Measurements from ENCODE around the gene NELFB.
"Not testable (repeated sequence)": the region's sequence is repeated elsewhere in the genome, so short reads cannot be mapped to it uniquely, and the experiment has no call there.

NELFB gene

DNA sequence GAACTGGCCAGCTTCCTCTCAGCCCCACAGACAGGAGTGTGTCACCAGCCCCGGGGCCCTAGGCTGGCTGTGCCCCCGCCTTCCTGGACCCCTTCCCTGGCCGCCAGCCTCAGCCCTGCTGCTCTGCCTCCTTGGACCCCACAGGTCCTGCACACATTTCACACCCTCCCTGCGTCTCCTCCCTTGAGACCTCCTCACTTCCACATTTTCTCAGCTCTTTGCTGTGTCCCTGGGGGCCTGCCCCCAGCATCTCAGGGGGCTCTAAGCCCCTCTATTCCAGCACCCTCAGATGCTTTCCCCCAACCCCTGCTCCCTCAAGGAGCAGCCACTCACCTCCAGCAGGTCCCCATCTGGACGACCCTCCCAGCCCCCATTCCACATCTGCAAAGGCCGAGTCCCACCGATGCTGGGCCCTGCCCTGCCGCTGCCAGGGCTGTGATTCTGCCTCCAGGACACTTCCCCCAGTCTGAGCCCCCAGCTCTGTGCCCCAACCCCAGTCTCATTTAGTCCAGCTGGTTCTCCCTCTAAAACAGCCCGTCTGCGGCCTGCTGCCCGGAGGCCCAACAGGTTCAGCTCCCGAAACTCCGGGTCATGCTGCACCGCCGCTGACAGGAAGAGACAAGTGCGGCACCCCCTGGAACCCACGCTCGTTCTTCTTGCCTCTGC is 20.2 kb upstream of the NELFB start:
- DNase-seq (ENCODE audit: low spot score), result no peak

DNA sequence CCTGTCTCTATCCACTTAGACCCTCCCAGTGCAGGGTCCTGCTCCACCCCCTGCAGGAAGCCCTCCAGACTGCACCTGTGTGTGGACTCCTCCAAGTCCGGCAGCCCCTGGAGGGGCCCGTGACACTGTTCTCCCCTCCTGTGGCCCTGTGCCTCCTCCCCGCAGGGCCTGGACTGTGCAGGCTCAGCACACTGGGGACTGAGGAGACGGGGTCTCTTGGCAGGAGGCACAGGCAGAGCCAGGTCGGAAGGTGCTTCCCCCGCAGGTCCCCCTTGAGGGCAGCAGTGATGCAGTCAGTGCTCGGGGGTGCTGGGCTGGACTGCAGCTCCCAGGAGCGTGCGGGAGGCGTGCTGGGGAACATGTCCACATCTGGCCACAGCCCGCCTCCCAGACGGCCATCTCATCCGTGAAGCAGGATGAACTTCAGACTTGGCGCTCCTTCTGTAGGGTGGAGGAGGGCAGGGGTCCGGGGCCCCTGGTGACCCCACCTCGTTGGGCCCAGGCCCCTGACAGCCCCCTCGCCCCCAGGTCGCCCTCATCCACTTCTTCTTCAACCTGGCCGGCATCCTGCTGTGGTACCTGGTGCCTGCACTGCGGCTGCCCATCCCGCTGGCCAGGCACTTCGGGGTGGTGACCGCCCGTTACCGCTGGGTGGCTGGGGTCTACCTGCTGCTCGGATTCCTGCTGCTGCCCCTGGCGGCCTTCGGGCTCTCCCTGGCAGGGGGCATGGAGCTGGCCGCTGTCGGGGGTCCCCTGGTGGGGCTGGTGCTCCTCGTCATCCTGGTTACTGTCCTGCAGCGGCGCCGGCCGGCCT is 19.5 kb upstream of the NELFB start:
- no peak for DNase-seq (ENCODE audit: low spot score)

GRCh38 chr9:137236238-137236935 is 18.7 kb upstream of the NELFB start:
- peak; percentile 77 for DNase-seq (ENCODE audit: low spot score)

- DNase-seq (ENCODE audit: low spot score), result no peak
These were observed 18.1 kb upstream of the NELFB start for GRCh38 chr9:137236936-137237421.

DNA sequence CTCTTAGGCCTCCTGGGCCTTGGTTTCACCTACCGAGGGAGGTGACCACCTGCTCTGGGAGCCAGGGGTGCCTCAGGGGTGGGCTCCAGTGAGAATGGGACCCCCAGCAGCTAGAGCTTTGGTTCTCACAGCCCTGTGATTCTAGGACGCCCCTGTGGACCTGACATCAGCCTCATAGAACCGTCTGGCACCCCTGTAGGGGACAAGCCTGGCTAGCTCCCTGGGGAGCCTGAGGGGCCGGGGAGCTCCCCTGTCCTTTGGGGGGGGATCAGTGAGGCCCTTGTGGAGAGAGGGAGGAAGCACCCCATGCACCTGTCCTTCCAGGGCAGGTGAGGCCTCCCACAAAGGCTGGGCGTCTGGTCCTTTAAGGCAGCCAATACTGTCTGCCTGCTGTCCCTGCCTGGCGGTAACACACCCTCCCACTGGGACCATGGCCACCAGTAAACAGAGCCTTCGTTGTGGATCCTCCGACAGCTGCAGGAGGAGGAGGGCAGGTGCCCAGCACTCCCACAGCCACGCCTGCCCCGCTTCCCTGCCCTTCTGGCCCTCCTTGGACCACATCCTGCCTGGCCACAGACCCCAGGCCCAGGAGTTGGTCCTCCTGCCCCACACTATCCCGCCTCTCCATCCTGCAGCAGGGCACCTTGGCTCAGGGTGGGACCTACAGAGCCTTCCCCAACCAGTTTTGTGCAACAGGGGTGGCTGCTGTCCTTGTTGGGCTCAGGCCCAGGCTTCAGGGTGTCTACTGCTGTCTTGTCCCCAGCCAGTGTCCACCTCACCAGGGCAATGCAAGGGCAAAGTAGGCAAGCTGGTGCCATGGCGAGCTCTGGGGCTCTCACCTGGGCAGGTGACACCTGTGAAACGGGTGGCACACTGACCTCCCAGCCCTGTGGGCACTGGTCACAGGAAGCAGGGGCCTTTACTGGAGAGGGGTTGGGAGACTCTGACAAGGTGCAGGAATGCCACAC is 17.1 kb upstream of the NELFB start:
- no peak for DNase-seq (ENCODE audit: low spot score)

- DNase-seq (ENCODE audit: low spot score), result not testable (repeated sequence)
These were observed 15.5 kb upstream of the NELFB start for GRCh38 chr9:137239541-137240200.

DNA sequence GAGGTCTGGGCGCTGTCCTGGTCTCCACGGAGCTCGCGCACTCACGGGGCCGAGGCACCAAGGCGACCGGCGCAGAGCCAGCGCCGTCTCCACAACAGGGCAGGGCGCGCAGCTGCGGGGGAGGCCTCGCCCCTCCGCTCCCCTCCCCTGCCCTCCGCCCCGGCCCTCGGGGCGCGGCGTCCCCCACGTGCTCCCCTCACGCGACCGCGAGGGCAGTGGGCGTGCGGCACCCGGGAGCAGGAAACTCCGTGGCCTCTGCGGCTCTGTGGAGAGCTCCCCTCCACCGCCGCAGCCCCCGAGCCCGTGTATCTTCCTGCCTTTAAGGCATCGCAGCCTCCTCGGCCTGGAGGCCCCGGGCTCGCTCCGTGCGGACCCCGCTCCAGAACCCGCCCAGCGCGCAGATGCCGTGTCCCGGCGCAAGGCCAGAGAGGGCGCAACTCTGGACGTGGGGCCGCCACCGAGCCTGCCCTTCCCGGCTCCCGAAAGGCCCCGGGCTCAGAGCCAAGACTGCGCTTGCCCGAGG is 14.7 kb upstream of the NELFB start:
- DNase-seq (ENCODE audit: low spot score), result no peak

DNA sequence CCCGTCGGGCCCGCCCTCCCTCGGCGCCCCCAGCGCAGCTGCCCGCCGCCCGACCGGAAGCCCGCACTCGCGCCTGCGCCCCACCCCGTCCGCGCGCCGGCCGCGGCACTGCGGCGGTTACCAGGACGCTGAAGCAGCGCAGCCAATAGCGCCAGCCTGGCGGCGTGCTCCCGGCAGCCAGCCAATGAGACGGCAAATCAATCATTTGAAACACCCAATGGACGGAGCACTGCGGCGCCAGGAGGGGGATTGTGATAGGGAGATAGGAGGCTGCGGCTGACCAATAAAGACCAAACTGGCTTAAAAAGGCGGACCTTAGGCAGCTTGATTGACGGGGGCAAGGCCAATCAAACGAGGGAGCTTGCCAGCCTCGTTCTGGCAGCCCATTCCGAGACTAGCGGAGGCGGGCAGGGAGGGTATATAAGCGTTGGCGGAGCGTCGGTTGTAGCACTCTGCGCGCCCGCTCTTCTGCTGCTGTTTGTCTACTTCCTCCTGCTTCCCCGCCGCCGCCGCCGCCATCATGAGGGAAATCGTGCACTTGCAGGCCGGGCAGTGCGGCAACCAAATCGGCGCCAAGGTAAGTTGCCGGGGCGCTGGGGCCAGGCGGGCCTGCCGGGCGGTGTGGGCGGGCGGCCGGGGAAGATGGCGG is 14.2 kb upstream of the NELFB start, which contains the start of gene TUBB4B:
Gene TUBB4B, plus strand, starts transcription at position 447 of the 649 bp plus-strand sequence. Its CDS starts 74 bp downstream, at position 521.
- DNase-seq (ENCODE audit: low spot score), result peak; percentile 100

DNA sequence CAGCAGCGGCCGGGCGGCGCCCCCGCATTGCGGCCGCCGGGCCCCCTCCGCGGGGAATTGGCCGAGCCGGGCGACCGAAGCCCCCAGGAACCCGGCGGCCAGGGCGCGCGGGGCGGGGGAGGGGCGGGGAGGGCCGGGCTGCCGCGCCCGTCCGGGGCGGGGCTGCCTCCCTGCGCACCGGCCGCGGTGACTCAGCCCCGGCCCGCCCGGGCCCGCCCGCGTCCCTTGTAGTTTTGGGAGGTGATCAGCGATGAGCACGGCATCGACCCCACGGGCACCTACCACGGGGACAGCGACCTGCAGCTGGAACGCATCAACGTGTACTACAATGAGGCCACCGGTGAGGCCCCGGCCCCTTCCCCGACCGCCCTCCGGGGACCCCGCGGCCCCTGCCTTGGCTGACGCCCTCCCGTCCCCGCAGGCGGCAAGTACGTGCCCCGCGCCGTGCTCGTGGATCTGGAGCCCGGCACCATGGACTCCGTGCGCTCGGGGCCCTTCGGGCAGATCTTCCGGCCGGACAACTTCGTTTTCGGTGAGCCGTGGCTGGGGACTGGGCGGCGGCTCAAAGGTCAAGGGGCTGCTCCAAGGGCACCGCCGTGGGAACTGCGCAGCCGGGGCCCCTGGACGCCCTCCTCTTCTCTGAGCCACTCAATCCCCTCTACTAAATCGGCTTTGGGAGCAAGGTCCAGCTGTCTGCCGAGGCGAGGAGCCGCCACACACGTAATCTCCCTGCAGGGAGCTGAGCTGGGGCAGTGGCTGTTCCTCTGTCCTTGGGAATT is 13.4 kb upstream of the NELFB start:
- DNase-seq (ENCODE audit: low spot score), result no peak

- no peak for DNase-seq (ENCODE audit: low spot score)
These were observed 12.6 kb upstream of the NELFB start for GRCh38 chr9:137242269-137243203.

GRCh38 chr9:137243266-137243625 is 11.9 kb upstream of the NELFB start:
- not testable (repeated sequence) for DNase-seq (ENCODE audit: low spot score)

DNA sequence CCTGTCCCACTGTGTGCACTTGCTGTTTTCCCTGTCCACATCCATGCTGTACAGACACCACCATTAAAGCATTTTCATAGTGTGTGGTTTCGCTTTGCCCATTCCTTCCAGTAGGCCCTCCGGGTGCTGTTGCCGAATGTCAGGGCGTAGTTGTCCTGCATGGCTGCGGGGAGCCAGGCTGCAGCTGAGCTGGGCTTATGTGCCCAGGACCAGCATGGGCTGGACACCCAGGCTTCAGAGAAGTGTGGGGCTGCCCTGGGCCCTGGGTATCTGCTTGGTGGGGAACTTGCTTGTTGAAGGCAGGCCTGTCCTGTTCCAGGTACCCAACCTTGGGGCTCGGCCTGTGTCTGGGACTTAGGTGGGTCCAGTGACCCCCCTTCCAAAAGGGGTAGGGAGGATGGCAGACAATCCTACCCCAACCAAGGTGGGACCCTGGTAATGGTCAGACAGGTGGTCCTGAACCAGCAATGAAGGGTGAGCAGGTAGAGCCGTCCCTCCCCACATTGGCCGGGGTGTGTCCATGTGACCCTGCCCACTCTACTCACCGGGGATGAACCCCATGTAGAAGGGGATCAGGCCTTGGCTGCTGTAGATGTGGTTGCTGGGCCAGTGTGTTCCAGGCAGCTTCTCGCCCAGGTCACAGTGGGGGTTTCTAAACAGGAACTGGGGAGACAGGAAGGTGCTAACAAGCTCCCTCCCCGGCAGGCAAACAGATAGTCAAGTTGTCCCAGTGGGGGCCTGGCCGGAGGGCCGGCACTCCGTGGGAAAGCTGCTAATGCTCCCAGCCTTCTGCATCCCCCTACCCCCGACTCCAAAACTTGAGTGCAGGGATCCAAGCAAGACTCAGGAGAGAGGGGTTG is 11.3 kb upstream of the NELFB start:
- DNase-seq (ENCODE audit: low spot score), result no peak

DNA sequence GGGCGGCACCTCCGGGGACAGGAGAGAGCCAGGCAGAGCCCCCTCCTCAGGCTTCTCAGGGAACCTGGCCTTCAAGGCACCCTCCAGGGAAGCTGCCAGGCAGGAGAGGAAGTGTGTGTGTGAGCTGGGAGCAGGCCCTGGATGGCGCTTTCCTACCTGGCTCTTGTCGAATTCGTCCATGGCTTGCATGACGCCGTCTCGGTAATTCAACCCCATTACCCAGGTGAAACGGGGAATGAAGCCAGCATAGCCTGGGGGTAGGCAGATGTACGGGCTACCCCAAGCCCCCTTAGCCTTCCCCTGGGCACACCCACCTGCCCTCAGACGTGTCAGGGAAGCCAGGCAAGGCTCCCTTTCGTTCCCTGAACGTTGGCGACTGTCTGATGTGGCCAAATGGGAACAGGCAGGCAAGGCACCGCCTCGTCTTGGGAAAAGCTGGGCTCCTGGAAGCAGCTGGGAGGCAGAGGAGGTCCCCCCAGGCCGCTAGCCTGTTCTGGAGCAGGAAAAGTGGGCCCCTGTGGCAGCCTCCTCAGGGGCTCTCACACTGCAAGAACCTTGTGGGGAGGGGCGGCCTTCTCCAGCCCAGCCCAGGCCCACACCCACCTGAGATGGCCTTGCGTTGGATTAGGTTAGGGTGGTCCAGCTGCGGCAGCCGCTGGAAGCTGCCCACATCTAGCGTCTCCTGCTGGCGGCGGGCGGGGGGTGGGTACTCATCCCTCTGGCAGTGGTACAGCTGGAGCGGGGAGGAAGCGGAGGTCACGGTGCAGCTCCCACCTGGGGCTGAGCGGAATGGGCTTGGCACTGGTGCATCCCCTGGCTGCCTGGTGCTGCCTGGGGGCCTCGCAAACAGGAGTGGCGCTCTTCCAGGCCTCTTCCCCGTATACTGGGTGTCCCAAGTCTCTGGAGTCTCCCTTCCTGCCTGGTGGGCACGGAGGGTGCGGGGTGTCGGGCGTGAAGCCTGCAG is 10.4 kb upstream of the NELFB start:
- DNase-seq (ENCODE audit: low spot score), result no peak

DNA sequence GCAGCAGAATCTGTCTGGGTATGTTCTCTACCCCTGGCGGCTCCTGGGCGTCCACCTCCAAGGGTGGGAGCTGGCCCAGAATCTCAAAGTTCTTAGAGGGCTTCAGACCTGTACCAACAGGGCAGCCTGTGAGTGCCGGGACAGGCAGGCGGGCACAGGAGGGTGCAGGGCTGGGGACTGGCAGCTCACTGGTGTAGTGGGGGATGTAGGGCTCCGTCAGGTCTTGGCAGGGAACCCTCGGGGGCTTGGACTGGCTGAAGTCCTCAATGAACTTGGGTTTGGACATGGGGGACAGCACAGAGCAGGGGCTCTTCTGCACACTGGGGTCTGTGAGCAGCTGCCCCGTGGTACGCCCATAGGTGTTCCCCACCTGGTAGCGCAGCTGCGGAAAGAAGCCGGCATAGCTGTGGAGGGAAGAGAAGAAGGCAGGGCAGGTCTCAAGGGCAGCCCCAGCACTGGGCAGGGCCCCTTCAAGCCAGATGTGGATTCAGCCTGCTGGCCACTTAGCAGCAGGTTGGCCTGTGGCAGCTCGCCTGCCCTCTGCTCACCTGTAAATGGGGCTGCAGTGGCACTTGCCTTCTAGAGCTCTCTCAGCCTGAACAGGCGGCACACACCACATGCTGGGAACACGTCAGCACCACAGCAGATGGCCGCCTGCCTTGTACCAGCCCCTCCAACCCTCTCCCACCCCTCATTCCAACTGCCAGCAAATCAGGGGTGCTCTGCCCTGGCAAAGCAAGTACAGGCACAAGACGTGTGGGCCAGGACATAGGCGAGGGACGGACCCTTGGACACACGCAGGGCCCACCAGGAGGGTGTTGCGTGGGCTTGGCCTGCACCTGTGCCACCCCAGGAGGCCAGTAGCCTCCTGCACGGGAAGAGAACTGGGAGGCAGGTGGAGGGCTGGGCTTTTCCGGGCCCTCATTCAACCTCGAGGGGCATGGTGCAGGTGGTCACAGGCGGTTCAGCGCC is 9.4 kb upstream of the NELFB start:
- no peak for DNase-seq (ENCODE audit: low spot score)
